ENCODE data around the gene GNG2.

DNA sequence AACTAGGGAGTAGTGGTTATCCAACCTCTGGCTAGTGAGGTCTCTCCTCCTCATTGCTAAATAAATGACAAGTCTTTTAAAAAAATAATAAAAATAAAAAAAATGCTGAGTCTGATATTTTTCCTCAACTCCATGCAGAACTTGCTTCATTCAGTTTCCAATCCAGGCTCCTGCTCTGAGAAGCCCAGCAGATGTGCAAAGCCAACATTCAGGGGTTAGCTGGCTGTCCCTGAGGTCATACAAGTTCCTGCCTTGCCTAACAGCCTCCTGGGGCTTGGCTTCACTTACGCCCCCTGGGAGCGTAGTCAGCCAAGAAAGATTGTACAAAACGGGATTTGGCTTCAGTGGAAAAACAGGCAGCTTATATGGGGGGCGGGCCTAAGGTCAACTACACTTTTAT lies 152.2 kb downstream of the GNG2 start:
- TF ChIP-seq, protein P1, sequence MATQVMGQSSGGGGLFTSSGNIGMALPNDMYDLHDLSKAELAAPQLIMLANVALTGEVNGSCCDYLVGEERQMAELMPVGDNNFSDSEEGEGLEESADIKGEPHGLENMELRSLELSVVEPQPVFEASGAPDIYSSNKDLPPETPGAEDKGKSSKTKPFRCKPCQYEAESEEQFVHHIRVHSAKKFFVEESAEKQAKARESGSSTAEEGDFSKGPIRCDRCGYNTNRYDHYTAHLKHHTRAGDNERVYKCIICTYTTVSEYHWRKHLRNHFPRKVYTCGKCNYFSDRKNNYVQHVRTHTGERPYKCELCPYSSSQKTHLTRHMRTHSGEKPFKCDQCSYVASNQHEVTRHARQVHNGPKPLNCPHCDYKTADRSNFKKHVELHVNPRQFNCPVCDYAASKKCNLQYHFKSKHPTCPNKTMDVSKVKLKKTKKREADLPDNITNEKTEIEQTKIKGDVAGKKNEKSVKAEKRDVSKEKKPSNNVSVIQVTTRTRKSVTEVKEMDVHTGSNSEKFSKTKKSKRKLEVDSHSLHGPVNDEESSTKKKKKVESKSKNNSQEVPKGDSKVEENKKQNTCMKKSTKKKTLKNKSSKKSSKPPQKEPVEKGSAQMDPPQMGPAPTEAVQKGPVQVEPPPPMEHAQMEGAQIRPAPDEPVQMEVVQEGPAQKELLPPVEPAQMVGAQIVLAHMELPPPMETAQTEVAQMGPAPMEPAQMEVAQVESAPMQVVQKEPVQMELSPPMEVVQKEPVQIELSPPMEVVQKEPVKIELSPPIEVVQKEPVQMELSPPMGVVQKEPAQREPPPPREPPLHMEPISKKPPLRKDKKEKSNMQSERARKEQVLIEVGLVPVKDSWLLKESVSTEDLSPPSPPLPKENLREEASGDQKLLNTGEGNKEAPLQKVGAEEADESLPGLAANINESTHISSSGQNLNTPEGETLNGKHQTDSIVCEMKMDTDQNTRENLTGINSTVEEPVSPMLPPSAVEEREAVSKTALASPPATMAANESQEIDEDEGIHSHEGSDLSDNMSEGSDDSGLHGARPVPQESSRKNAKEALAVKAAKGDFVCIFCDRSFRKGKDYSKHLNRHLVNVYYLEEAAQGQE (IDR thresholded peaks at IDR 0.05; ENCODE audit: insufficient read depth in 1 of 2, low read depth in 2 of 2, low read length in 2 of 2) = no peak
- TF ChIP-seq POLR2AphosphoS5 (IDR thresholded peaks at IDR 0.05; ENCODE audit: low read depth, low read length) (no peak), TAF1 (IDR thresholded peaks at IDR 0.05; ENCODE audit: borderline replicate concordance, insufficient read depth, low read length) (no peak), SIN3A (IDR thresholded peaks at IDR 0.05; ENCODE audit: borderline replicate concordance, insufficient read depth, low read length) (no peak)
